ENCODE data around the gene DYNC1LI2. TPM values are rescaled to one million over a fixed set of nuclear protein-coding genes. Genes with fewer than 3 reads are reported as not detected.

DYNC1LI2 gene
- total RNA-seq, 2 experiments from 2014 or later = 53.9 to 65.9 TPM

DNA sequence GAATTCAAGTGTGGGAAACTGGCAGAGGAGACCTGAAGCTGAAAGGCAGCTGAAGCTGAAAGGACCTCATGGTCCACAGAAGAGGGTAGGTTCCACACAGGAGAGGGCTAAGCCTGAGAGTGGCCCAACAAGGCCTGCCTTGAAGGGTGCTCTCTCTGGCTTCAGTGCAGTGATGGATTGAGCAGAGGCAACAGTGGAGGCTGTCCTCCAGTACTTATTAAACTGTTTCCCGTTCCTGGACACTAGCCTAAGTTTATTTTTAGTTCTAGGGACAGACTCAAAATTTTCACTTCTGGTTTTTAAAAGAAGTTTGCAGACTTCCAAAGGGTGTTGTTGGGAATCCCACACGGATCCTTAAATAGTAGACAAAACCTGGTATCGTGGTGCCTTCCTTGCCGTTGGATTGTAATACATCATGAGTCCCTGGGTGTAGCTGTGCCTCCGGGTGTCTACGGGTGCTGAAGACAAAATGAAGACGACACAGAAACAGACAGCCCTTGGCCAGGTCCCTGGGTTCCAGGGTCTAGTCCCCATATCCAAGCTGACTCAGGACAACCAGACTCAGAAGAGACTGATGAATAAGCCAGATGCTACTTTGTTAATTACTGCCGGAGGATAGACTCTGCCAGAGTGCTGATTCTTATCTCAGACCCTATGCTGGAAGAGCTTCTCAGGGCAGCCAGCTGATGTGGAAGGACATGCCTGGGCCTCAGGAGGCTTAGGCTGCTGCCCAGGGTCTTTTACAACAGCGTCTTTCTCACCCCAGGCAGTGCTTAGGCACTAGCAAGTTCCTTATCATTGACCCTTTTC is 47.8 kb downstream of the DYNC1LI2 start:
- POLR2A ChIA-PET = no interaction called here
- Mint-ChIP-seq H3K4me3 (no peak overlapping the region), H3K9me3 (peaks cover 1% of the 10 kb centered on the region), H3K36me3 (ENCODE audit: low read depth) (no peaks in the 10 kb centered on the region), H3K27ac (no peak overlapping the region), H3K27me3 (peaks cover 21% of the 10 kb centered on the region), H3K4me1 (peaks cover 4% of the 10 kb centered on the region)
- CTCF ChIA-PET = interaction anchor here (1.2 kb wide), 1 partner anchor 12 kb away, joined by 4 read pairs; no protein-coding TSS in a partner anchor
- no peak for DNase-seq

- no peaks in the 10 kb centered on the region for H3K36me3 Mint-ChIP-seq (ENCODE audit: low read depth)
- no peak overlapping the region for H3K27ac Mint-ChIP-seq
- CTCF ChIA-PET = interaction anchor here (1.9 kb wide), 1 partner anchor 50 kb away, joined by 6 read pairs; the partner anchor contains the start of gene DYNC1LI2
- peaks cover 28% of the 10 kb centered on the region for H3K27me3 Mint-ChIP-seq
- POLR2A ChIA-PET = no interaction called here
- peaks cover 1% of the 10 kb centered on the region for H3K9me3 Mint-ChIP-seq
- peaks cover 10% of the 10 kb centered on the region for H3K4me1 Mint-ChIP-seq
- H3K4me3 Mint-ChIP-seq = no peak overlapping the region
- DNase-seq = no peak
Measured at GRCh38 chr16:66701516-66701915, 49.9 kb downstream of the DYNC1LI2 start.

- peaks cover 28% of the 10 kb centered on the region for H3K27me3 Mint-ChIP-seq
- H3K27ac Mint-ChIP-seq = no peak overlapping the region
- H3K9me3 Mint-ChIP-seq = peaks cover 1% of the 10 kb centered on the region
- POLR2A ChIA-PET = no interaction called here
- no peak overlapping the region for H3K4me3 Mint-ChIP-seq
- DNase-seq = no peak
- no peaks in the 10 kb centered on the region for H3K36me3 Mint-ChIP-seq (ENCODE audit: low read depth)
- CTCF ChIA-PET = interaction anchor here (0.6 to 1.9 kb wide), 2 partner anchors 49 to 51 kb away, joined by 3 to 6 read pairs; partner anchors contain the start of gene DYNC1LI2
- peaks cover 10% of the 10 kb centered on the region for H3K4me1 Mint-ChIP-seq
Measured at GRCh38 chr16:66701026-66701425, 50.4 kb downstream of the DYNC1LI2 start.

DNA sequence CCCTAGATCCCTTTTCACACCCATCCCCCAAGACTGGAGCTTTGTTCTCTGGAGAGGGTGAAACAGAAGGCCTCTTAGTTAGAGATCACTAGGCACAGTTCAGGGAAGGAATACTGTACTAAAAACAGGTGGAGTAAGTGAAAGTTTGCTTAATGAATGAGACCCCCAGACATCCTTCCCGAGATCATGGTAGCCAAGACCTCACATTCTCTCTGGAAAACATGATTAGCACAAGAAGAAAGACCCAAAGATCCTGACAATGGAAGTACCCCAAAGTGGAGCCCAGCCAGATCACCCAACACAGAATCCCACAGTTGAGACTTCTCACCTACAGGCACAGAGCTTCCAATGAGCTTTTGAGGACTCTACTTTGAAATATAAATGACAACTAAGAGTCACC is 51.5 kb downstream of the DYNC1LI2 start:
- Mint-ChIP-seq H3K27me3 (peaks cover 37% of the 10 kb centered on the region), H3K9me3 (peaks cover 1% of the 10 kb centered on the region), H3K4me3 (no peak overlapping the region), H3K4me1 (peaks cover 20% of the 10 kb centered on the region), H3K36me3 (ENCODE audit: low read depth) (no peaks in the 10 kb centered on the region), H3K27ac (no peak overlapping the region)
- DNase-seq = no peak
- POLR2A ChIA-PET = no interaction called here
- CTCF ChIA-PET = interaction anchor here (1.0 kb wide), 1 partner anchor 9 kb away, joined by 7 read pairs; no protein-coding TSS in a partner anchor

DNA sequence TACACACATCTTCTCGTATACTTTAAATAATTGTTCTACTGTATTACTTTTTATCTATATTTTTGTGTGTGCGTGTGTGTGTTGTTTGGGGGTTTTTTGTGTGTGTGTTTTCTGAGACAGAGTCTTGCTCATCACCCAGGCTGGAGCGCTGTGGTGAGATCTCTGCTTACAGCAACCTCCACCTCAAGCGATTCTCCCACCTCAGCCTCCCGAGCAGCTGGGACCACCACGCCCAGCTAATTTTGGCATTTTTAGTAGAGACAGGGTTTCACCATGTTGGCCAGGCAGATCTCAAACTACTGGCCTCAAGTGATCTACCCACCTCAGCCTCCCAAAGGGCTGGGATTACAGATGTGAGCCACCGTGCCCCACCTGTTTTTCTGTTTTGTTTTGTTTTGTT is 53.4 kb downstream of the DYNC1LI2 start:
- H3K4me1 Mint-ChIP-seq = peaks cover 23% of the 10 kb centered on the region
- H3K4me3 Mint-ChIP-seq = peak overlapping the region; percentile 13
- peaks cover 38% of the 10 kb centered on the region for H3K27me3 Mint-ChIP-seq
- ChIA-PET POLR2A (no interaction called here), CTCF (interaction anchor here (0.7 kb wide), 2 partner anchors 47 to 230 kb away, joined by 3 read pairs; no protein-coding TSS in a partner anchor)
- H3K27ac Mint-ChIP-seq = no peak overlapping the region
- H3K36me3 Mint-ChIP-seq (ENCODE audit: low read depth) = no peaks in the 10 kb centered on the region
- peaks cover 1% of the 10 kb centered on the region for H3K9me3 Mint-ChIP-seq
- no peak for DNase-seq

GRCh38 chr16:66696669-66697630 is 54.5 kb downstream of the DYNC1LI2 start, which contains the start of gene CMTM4:
CMTM4 (minus strand) TSS chr16:66696743; CDS start chr16:66696525, 218 bp downstream.
- peak within 1 kb of the TSS; percentile 31 for H3K27ac Mint-ChIP-seq
- ChIA-PET CTCF (interaction anchor here (0.7 to 1.0 kb wide), 2 partner anchors 46 to 173 kb away, joined by 3 to 5 read pairs; no protein-coding TSS in a partner anchor), POLR2A (no interaction called here)
- peak within 1 kb of the TSS; percentile 75 for H3K4me3 Mint-ChIP-seq
- DNase-seq = peak; percentile 67
- no peaks in the 10 kb centered on the region for H3K36me3 Mint-ChIP-seq (ENCODE audit: low read depth)
- peaks cover 23% of the 10 kb centered on the region for H3K4me1 Mint-ChIP-seq
- peaks cover 1% of the 10 kb centered on the region for H3K9me3 Mint-ChIP-seq
- peaks cover 38% of the 10 kb centered on the region for H3K27me3 Mint-ChIP-seq

DNA sequence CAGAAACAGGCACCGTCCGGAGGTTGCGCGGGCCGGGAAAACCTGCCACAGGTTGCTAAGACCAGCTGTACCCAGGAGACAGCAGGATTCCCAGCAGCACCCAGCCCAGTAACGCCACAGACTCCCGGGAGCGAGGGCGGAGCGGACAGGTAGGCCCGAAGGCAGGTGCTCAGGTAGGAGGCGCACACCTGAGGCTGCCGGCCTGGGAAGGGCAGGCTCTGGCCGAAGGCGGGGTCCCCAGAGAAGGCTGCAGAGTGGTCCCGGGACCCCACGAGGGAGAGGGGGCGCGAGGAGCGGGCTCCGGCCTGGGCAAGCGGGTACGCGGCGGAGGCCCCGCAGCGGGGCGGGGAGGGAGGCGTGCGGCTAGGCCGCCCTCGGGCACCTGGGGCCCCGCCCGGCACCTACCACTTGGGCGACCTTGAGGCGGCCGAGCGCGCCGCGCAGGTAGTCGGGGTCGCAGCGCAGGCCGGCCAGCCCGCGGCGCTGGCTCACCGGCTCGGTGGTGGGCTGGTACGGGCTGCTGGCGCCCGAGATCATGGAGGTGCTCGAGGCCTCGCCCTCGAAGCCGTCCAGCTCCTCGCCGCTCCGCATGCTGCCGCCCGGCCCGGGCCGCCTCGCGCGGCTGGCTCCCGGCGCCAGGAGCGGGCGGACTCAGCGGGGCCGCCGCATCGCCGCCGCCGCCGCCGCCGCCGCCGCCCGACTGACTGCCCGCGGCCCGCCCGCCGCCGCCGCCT is 55.3 kb downstream of the DYNC1LI2 start:
- no peak overlapping the region for H3K27ac Mint-ChIP-seq
- H3K4me1 Mint-ChIP-seq = peaks cover 26% of the 10 kb centered on the region
- ChIA-PET POLR2A (no interaction called here), CTCF (interaction anchor here (0.9 kb wide), 1 partner anchor 134 kb away, joined by 3 read pairs; the partner anchor contains the start of gene NAE1)
- H3K9me3 Mint-ChIP-seq = peaks cover 1% of the 10 kb centered on the region
- peak overlapping the region; percentile 71 for H3K4me3 Mint-ChIP-seq
- no peaks in the 10 kb centered on the region for H3K36me3 Mint-ChIP-seq (ENCODE audit: low read depth)
- peaks cover 38% of the 10 kb centered on the region for H3K27me3 Mint-ChIP-seq
- DNase-seq = no peak

DNA sequence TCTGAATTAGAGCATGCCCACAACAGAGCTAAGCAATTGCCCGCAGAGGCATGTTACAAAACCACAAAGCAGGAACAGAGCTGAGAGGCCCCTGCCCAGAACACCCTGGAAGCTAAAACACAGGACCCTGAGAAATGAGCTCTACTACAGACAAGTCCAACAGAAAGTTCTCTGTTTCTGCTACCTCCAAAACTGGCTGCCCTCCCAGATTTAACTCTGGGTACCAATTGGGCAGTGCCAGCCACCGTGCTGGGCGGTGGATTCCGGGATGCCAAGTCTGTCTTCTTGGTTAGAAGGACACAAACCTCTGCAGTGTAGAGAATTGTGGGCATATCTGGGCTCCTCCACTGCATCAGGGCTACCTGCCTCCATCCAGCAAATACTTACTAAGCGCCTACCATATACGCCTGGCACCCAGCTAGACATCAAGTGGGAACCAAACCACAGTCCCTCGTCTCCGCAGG is 55.9 kb downstream of the DYNC1LI2 start:
- Mint-ChIP-seq H3K4me3 (peak overlapping the region; percentile 71), H3K9me3 (no peaks in the 10 kb centered on the region), H3K4me1 (peaks cover 24% of the 10 kb centered on the region), H3K36me3 (ENCODE audit: low read depth) (no peaks in the 10 kb centered on the region), H3K27ac (no peak overlapping the region), H3K27me3 (peaks cover 38% of the 10 kb centered on the region)
- DNase-seq = no peak
- ChIA-PET POLR2A (no interaction called here), CTCF (interaction anchor here (0.7 to 0.9 kb wide), 3 partner anchors 9 to 135 kb away, joined by 3 to 4 read pairs (median 3); partner anchors contain the start of gene NAE1)

DNA sequence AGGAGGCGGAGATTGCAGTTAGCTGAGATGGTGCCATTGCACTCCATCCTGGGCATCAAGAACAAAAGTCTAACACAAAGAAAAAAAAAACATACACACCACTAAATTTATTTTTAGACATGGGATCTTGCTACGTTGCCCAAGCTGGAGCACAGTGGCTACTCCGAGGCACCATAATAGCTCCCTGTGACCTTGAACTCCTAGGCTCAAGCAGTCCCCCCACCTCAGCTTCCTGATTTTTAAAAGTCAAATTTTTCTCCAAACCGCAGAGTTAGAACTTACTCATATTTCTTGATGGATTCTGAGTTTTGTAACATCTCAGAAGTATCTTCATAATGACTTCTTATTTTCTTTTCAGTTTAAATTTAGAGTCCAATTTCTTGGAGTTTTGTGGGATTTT is 58.3 kb downstream of the DYNC1LI2 start:
- no peak overlapping the region for H3K4me3 Mint-ChIP-seq
- ChIA-PET POLR2A (no interaction called here), CTCF (interaction anchor here (0.6 kb wide), 1 partner anchor 86 kb away, joined by 3 read pairs; no protein-coding TSS in a partner anchor)
- H3K36me3 Mint-ChIP-seq (ENCODE audit: low read depth) = no peaks in the 10 kb centered on the region
- peaks cover 24% of the 10 kb centered on the region for H3K4me1 Mint-ChIP-seq
- H3K9me3 Mint-ChIP-seq = no peaks in the 10 kb centered on the region
- no peak overlapping the region for H3K27ac Mint-ChIP-seq
- no peak for DNase-seq
- H3K27me3 Mint-ChIP-seq = peaks cover 21% of the 10 kb centered on the region

GRCh38 chr16:66692341-66692740 is 59.1 kb downstream of the DYNC1LI2 start:
- Mint-ChIP-seq H3K4me3 (no peak overlapping the region), H3K9me3 (no peaks in the 10 kb centered on the region), H3K4me1 (peaks cover 22% of the 10 kb centered on the region), H3K36me3 (ENCODE audit: low read depth) (no peaks in the 10 kb centered on the region), H3K27ac (no peak overlapping the region), H3K27me3 (peaks cover 14% of the 10 kb centered on the region)
- CTCF ChIA-PET = no interaction called here
- DNase-seq = no peak
- POLR2A ChIA-PET = no interaction called here

DNA sequence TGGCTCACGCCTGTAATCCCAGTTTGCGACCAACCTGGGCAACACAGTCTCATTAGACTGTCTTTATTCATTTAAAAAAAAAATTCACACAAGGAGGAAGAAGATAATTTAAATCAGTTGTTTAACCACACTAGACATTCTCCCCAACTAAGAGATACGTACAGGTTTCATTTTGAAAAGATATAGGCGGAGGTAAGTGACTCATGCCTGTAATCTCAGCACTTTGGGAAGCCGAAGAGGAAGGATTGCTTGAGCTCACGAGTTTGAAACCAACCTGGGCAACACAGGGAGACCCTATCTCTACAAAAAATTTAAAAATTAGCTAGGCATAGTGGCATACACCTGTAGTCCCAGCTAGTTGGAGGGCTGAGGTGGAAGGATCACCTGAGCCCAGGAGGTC is 60.2 kb downstream of the DYNC1LI2 start:
- Mint-ChIP-seq H3K4me3 (no peak overlapping the region), H3K9me3 (no peaks in the 10 kb centered on the region), H3K27ac (no peak overlapping the region), H3K27me3 (peaks cover 13% of the 10 kb centered on the region), H3K4me1 (peaks cover 17% of the 10 kb centered on the region), H3K36me3 (ENCODE audit: low read depth) (no peaks in the 10 kb centered on the region)
- DNase-seq = no peak
- ChIA-PET POLR2A (no interaction called here), CTCF (interaction anchor here (1.0 to 1.5 kb wide), 2 partner anchors 40 to 60 kb away, joined by 4 to 5 read pairs; partner anchors contain the start of gene DYNC1LI2)
